Mammary epithelial cell (primary cell): ENCODE results near the gene METRNL.

Experiments
- EZH2 ChIP-seq: IDR thresholded peaks from 2 replicates; pipeline ENCODE4 v1.6.1; 2012; ENCODE audit warnings: low read length, inconsistent platforms, borderline replicate concordance
- TF ChIP-seq, protein P1 (sequence below), 2 donors: IDR thresholded peaks in 1 of 2; conservative IDR thresholded peaks in 1 of 2; 2 replicates each; pipeline ENCODE4 v1.5.1; 2011 to 2012; ENCODE audit warnings: inconsistent platforms in 2 of 2, low read length in 2 of 2, mild to moderate bottlenecking in 2 of 2, control low read depth in 1 of 2, low read depth in 1 of 2; ENCODE audit not compliant: insufficient read depth in 1 of 2; ENCODE audit errors: extremely low read depth in 1 of 2

DNA sequence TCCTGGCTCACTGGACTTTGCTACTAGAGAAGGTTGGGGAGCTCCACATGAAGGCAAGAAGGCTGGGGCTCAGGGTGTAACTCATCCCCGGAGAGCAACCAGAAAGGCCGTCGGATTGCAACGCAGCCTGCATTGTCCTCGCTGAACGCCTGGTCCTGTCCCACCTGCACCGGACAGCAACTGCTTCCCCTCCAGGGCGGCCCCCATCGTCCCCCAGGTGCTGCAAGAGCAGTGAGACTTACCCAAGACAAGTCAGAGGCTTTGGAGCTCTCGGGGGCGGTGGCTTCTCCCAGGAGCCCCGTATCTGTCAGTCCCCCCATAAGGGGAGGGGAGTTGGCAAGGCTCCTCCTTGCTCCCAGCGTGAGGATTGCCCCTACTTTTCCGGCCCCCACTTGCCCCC lies 18.4 kb downstream of the METRNL start:
- TF ChIP-seq, protein P1, sequence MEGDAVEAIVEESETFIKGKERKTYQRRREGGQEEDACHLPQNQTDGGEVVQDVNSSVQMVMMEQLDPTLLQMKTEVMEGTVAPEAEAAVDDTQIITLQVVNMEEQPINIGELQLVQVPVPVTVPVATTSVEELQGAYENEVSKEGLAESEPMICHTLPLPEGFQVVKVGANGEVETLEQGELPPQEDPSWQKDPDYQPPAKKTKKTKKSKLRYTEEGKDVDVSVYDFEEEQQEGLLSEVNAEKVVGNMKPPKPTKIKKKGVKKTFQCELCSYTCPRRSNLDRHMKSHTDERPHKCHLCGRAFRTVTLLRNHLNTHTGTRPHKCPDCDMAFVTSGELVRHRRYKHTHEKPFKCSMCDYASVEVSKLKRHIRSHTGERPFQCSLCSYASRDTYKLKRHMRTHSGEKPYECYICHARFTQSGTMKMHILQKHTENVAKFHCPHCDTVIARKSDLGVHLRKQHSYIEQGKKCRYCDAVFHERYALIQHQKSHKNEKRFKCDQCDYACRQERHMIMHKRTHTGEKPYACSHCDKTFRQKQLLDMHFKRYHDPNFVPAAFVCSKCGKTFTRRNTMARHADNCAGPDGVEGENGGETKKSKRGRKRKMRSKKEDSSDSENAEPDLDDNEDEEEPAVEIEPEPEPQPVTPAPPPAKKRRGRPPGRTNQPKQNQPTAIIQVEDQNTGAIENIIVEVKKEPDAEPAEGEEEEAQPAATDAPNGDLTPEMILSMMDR (conservative IDR thresholded peaks at IDR 0.05 in 1 of 2, IDR thresholded peaks at IDR 0.05 in 1 of 2; ENCODE audit: extremely low read depth in 1 of 2, insufficient read depth in 1 of 2, low read depth in 1 of 2, low read length in 2 of 2), result no peak
- TF ChIP-seq EZH2, result no peak
